WTC11 (cell line): ENCODE measurements around the gene TMEM245. TPM values are rescaled to one million over a fixed set of nuclear protein-coding genes. Genes with fewer than 3 reads are reported as not detected.

Experiments
- ATAC-seq: fragments of 200-7000 bp; cut with Tn5 transposase; 2 replicates; pipeline ENCODE4 v1.10.0; 2021; ENCODE audit warnings: mild to moderate bottlenecking, moderate library complexity
- CTCF ChIA-PET: fragments of 300-600 bp; sonication (Branson Sonifier 250); formaldehyde crosslinking; loops from one replicate; lab custom pipeline; 2021; ENCODE audit warnings: antibody characterized with exemption; lab: Charles Lee
- POLR2A ChIA-PET: fragments of 350-600 bp; sonication (Branson Sonifier 250); formaldehyde crosslinking; loops from one replicate; lab custom pipeline; 2021; ENCODE audit warnings: antibody characterized with exemption; lab: Charles Lee
- DNase-seq: peaks from one replicate; pipeline ENCODE4 v3.0.0; 2021; ENCODE audit warnings: low spot score
- H3K27ac Mint-ChIP-seq: 2 replicates; pipeline ENCODE4 v1.8.0; 2021; ENCODE audit warnings: mixed read lengths
- H3K27me3 Mint-ChIP-seq: 2 replicates; pipeline ENCODE4 v1.8.0; 2021; ENCODE audit warnings: low read depth, mild to moderate bottlenecking, moderate library complexity, mixed read lengths
- H3K36me3 Mint-ChIP-seq: 2 replicates; pipeline ENCODE4 v1.8.0; 2021; ENCODE audit warnings: mixed read lengths
- H3K4me1 Mint-ChIP-seq: 2 replicates; pipeline ENCODE4 v1.8.0; 2022; ENCODE audit warnings: mixed read lengths
- H3K4me3 Mint-ChIP-seq: 2 replicates; pipeline ENCODE4 v1.8.0; 2021; ENCODE audit warnings: mild to moderate bottlenecking, moderate library complexity, mixed read lengths
- H3K9me3 Mint-ChIP-seq: 2 replicates; pipeline ENCODE4 v1.8.0; 2021; ENCODE audit warnings: mixed read lengths
- CBFB ChIP-seq: sonication (generic); formaldehyde crosslinking; IDR thresholded peaks from 2 replicates; pipeline ENCODE4 v1.8.1; 2022; ENCODE audit warnings: mild to moderate bottlenecking, low read depth, missing genetic modification reagents
- ESRRA ChIP-seq: sonication (generic); formaldehyde crosslinking; IDR thresholded peaks from 2 replicates; pipeline ENCODE4 v1.8.1; 2022; ENCODE audit warnings: mild to moderate bottlenecking, missing genetic modification reagents, borderline replicate concordance
- ETV6 ChIP-seq: sonication (generic); formaldehyde crosslinking; IDR thresholded peaks from 2 replicates; pipeline ENCODE4 v1.8.1; 2022; ENCODE audit warnings: mild to moderate bottlenecking, missing genetic modification reagents
- GTF2I ChIP-seq: fragments of 250-450 bp; sonication (Bioruptor Pico); conservative IDR thresholded peaks from 2 replicates; pipeline ENCODE4 v1.4.0; 2021; ENCODE audit warnings: mild to moderate bottlenecking
- JAZF1 ChIP-seq: fragments of 250-450 bp; sonication (Bioruptor Pico); IDR thresholded peaks from 2 replicates; pipeline ENCODE4 v1.9.0; 2021; ENCODE audit warnings: moderate library complexity, mild to moderate bottlenecking, inconsistent platforms
- MYBL2 ChIP-seq: sonication (generic); formaldehyde crosslinking; IDR thresholded peaks from 2 replicates; pipeline ENCODE4 v1.8.1; 2023; ENCODE audit warnings: mild to moderate bottlenecking, moderate library complexity, missing genetic modification reagents
- OVOL2 ChIP-seq: fragments of 250-450 bp; sonication (Bioruptor Pico); IDR thresholded peaks from 2 replicates; pipeline ENCODE4 v1.9.0; 2021; ENCODE audit warnings: mild to moderate bottlenecking, borderline replicate concordance
- SMAD3 ChIP-seq: sonication (generic); formaldehyde crosslinking; IDR thresholded peaks from 2 replicates; pipeline ENCODE4 v1.8.0; 2022; ENCODE audit warnings: missing genetic modification reagents, mild to moderate bottlenecking, borderline replicate concordance
- TCF7 ChIP-seq: sonication (generic); formaldehyde crosslinking; IDR thresholded peaks from 2 replicates; pipeline ENCODE4 v1.8.0; 2022; ENCODE audit warnings: mild to moderate bottlenecking, low read depth, missing genetic modification reagents, moderate library complexity
- ZNF219 ChIP-seq: sonication (generic); formaldehyde crosslinking; IDR thresholded peaks from 2 replicates; pipeline ENCODE4 v1.8.0; 2023; ENCODE audit warnings: missing genetic modification reagents, mild to moderate bottlenecking, borderline replicate concordance
- ZNF232 ChIP-seq: sonication (generic); formaldehyde crosslinking; IDR thresholded peaks from 2 replicates; pipeline ENCODE4 v1.8.0; 2022; ENCODE audit warnings: mild to moderate bottlenecking, missing genetic modification reagents
- ZNF317 ChIP-seq: sonication (generic); formaldehyde crosslinking; IDR thresholded peaks from 2 replicates; pipeline ENCODE4 v1.8.1; 2023; ENCODE audit warnings: low read depth, mild to moderate bottlenecking, moderate library complexity, missing genetic modification reagents, borderline replicate concordance
- ZNF416 ChIP-seq: fragments of 250-450 bp; sonication (Bioruptor Pico); IDR thresholded peaks from 2 replicates; pipeline ENCODE4 v1.9.0; 2021; ENCODE audit warnings: mild to moderate bottlenecking, inconsistent platforms
- total RNA-seq: library from RNA; stranded (reverse); gene quantifications from 3 replicates; pipeline ENCODE4 v1.2.3, GENCODE V29; 2021
- TF ChIP-seq, protein P1 (sequence below): sonication (generic); formaldehyde crosslinking; IDR thresholded peaks from 2 replicates; pipeline ENCODE4 v1.8.1; 2022; ENCODE audit warnings: missing genetic modification reagents, borderline replicate concordance
- TF ChIP-seq, protein P2 (sequence below): sonication (generic); formaldehyde crosslinking; IDR thresholded peaks from 2 replicates; pipeline ENCODE4 v1.8.1; 2022; ENCODE audit warnings: mild to moderate bottlenecking, missing genetic modification reagents, moderate library complexity, borderline replicate concordance
- TF ChIP-seq, protein P3 (sequence below): sonication (generic); formaldehyde crosslinking; IDR thresholded peaks from 2 replicates; pipeline ENCODE4 v1.8.1; 2022; ENCODE audit warnings: low read depth, mild to moderate bottlenecking, moderate library complexity, missing genetic modification reagents, borderline replicate concordance
- TF ChIP-seq, protein P4 (sequence below): fragments of 250-450 bp; sonication (Bioruptor Pico); IDR thresholded peaks from 2 replicates; pipeline ENCODE4 v1.9.0; 2021; ENCODE audit warnings: moderate library complexity, mild to moderate bottlenecking, inconsistent platforms, borderline replicate concordance

TMEM245 gene
- total RNA-seq, 1 experiment from 2014 or later, result 40.8 TPM

DNA sequence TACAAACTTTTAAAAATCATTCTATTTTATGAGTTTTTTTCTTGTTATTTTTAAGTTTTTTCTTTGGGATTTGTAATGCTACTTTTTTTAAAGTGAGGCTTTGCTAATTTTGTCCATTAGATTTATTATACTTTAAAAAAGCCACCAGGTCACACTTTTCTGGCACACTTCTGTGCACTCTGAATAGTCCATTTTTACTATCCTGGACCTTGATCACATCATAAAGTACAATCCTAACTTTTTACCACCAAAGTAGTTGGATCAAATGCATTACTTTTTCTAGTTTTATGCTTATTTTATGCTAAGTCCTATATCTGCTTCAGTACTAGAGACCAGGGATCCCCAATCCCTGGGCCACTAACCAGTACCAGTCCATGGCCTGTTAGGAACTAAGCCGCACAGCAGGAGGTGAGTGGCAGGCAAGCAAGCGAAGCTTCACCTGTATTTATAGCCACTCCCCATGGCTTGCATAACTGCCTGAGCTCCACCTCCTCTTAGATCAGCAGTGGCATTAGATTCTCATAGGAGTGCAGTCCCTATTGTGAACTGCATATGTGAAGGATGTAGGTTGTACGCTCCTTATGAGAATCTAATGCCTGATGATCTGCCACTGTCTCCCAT, 31.3 kb upstream of the TMEM245 start (continued):
- TF ChIP-seq CBFB (CRISPR knock-in tag), result no peak
- TF ChIP-seq, protein P1, sequence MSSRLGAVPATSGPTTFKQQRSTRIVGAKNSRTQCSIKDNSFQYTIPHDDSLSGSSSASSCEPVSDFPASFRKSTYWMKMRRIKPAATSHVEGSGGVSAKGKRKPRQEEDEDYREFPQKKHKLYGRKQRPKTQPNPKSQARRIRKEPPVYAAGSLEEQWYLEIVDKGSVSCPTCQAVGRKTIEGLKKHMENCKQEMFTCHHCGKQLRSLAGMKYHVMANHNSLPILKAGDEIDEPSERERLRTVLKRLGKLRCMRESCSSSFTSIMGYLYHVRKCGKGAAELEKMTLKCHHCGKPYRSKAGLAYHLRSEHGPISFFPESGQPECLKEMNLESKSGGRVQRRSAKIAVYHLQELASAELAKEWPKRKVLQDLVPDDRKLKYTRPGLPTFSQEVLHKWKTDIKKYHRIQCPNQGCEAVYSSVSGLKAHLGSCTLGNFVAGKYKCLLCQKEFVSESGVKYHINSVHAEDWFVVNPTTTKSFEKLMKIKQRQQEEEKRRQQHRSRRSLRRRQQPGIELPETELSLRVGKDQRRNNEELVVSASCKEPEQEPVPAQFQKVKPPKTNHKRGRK (CRISPR knock-in tag), result no peak
- TF ChIP-seq ZNF416 (CRISPR knock-in tag), result no peak

DNA sequence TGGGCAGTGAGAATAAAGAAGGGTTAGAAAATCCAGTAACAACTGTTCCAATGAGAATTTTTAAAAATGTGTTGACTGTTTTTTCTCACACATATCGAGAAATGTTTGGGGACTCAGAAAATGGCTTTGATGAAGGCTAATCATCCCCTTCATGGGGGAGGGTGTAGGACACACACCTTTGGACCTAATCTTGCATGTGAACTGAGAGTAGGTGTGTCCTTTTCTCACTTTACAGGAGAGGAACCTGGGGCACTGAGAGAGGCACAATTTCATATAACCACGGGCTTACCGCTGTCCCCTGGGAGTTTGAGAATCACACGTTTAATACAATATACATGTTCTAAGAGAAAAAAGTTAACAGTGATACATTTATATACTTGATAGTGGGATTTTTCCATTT, 30.0 kb upstream of the TMEM245 start:
- no peak overlapping the region for H3K4me3 Mint-ChIP-seq
- peaks cover 28% of the 10 kb centered on the region for H3K9me3 Mint-ChIP-seq
- ChIA-PET CTCF (no interaction called here), POLR2A (no interaction called here)
- H3K27ac Mint-ChIP-seq, result no peak overlapping the region
- H3K4me1 Mint-ChIP-seq, result no peaks in the 10 kb centered on the region
- H3K36me3 Mint-ChIP-seq, result peaks cover 22% of the 10 kb centered on the region
- TF ChIP-seq CBFB (CRISPR knock-in tag), result no peak
- TF ChIP-seq SMAD3 (CRISPR knock-in tag), result no peak
- no peak for TF ChIP-seq ZNF317 (CRISPR knock-in tag)
- TF ChIP-seq ETV6 (CRISPR knock-in tag), result no peak
- TF ChIP-seq ZNF232 (CRISPR knock-in tag), result no peak
- no peak for TF ChIP-seq ESRRA (CRISPR knock-in tag)
- DNase-seq, result no peak
- no peak for ATAC-seq
- H3K27me3 Mint-ChIP-seq, result peaks cover 7% of the 10 kb centered on the region; the same call in 1 of the 2 replicates

DNA sequence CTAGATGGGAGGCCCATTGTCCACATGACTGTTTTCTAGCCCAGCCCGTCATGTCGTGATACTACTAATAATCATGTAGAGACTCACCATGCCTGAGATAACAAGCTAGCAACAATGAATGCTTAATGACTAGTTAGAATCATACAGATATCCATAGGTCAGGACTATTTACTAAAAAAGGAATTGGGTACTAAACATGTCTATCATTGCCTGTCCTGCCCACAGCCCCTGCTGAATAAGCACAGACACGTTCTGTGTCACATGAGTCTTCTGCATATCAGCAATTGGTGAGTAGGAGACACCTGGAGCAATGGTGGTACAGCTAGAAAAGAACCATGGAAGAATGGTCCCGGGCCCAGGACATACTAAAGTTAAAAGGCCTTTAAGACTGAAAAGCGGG, 29.3 kb upstream of the TMEM245 start:
- H3K27me3 Mint-ChIP-seq, result peaks cover 2% of the 10 kb centered on the region; the same call in 1 of the 2 replicates
- H3K36me3 Mint-ChIP-seq, result peaks cover 19% of the 10 kb centered on the region
- peaks cover 1% of the 10 kb centered on the region for H3K4me1 Mint-ChIP-seq
- H3K9me3 Mint-ChIP-seq, result peaks cover 21% of the 10 kb centered on the region
- no peak overlapping the region for H3K4me3 Mint-ChIP-seq
- ChIA-PET POLR2A (no interaction called here), CTCF (no interaction called here)
- DNase-seq (no peak), ATAC-seq (no peak)
- H3K27ac Mint-ChIP-seq, result no peak overlapping the region
- TF ChIP-seq GTF2I (CRISPR knock-in tag) (no peak), MYBL2 (CRISPR knock-in tag) (no peak), JAZF1 (no peak)
- TF ChIP-seq, protein P2, sequence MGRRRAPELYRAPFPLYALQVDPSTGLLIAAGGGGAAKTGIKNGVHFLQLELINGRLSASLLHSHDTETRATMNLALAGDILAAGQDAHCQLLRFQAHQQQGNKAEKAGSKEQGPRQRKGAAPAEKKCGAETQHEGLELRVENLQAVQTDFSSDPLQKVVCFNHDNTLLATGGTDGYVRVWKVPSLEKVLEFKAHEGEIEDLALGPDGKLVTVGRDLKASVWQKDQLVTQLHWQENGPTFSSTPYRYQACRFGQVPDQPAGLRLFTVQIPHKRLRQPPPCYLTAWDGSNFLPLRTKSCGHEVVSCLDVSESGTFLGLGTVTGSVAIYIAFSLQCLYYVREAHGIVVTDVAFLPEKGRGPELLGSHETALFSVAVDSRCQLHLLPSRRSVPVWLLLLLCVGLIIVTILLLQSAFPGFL (CRISPR knock-in tag), result no peak
- TF ChIP-seq, protein P3, sequence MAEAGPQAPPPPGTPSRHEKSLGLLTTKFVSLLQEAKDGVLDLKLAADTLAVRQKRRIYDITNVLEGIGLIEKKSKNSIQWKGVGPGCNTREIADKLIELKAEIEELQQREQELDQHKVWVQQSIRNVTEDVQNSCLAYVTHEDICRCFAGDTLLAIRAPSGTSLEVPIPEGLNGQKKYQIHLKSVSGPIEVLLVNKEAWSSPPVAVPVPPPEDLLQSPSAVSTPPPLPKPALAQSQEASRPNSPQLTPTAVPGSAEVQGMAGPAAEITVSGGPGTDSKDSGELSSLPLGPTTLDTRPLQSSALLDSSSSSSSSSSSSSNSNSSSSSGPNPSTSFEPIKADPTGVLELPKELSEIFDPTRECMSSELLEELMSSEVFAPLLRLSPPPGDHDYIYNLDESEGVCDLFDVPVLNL (CRISPR knock-in tag), result no peak
- TF ChIP-seq, protein P1 (CRISPR knock-in tag), result no peak

DNA sequence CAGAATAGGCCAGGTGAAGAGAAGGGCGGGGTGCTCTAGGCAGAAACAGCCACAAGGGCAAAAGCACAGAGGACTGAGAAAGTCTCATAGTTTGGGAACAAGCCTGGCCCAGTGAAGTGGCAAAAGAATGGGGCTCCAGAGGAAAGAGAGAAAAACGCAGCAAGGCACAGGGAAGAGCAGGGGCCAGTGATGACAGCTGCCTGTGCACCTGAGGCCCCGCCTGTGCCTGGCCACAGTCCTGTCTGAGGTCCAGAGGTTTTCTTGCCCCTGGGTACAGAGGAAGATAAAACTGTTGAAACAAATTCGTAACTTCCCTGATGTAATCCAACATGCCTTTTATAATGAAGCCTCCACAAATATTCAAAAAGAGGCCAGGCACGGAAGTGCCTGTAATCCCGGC, 25.3 kb upstream of the TMEM245 start:
- Mint-ChIP-seq H3K36me3 (no peaks in the 10 kb centered on the region), H3K4me1 (peaks cover 9% of the 10 kb centered on the region), H3K27me3 (no peaks in the 10 kb centered on the region), H3K4me3 (no peak overlapping the region), H3K27ac (no peak overlapping the region)
- POLR2A ChIA-PET, result no interaction called here
- CTCF ChIA-PET, result interaction anchor here (1.0 to 1.6 kb wide), 2 partner anchors 11 to 38 kb away, joined by 3 read pairs; no protein-coding TSS in a partner anchor
- ATAC-seq (no peak), DNase-seq (no peak)
- TF ChIP-seq TCF7 (CRISPR knock-in tag) (no peak), ZNF219 (CRISPR knock-in tag) (no peak), OVOL2 (CRISPR knock-in tag) (no peak)
- TF ChIP-seq, protein P4, sequence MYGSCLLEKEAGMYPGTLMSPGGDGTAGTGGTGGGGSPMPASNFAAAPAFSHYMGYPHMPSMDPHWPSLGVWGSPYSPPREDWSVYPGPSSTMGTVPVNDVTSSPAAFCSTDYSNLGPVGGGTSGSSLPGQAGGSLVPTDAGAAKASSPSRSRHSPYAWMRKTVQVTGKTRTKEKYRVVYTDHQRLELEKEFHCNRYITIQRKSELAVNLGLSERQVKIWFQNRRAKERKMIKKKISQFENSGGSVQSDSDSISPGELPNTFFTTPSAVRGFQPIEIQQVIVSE (CRISPR knock-in tag), result no peak
- TF ChIP-seq, all 79 proteins: peak for 0
- no peaks in the 10 kb centered on the region for H3K9me3 Mint-ChIP-seq
